T-helper 1 cell treated with Interleukin-12 subunit alpha and Interleukin-12 subunit beta and Interleukin-4 antibody, amounts not matched to agents 30 μg/mL and 1 μg/mL, for 36 hours (primary cell): ENCODE measurements around the gene ADGRF4.

Experiments used
- H3K27ac Mint-ChIP-seq: one replicate; pipeline ENCODE4 v1.8.0; 2021; ENCODE audit warnings: mild to moderate bottlenecking, mixed read lengths
- H3K27me3 Mint-ChIP-seq: one replicate; pipeline ENCODE4 v1.8.0; 2021; ENCODE audit warnings: low read depth, mixed read lengths
- H3K36me3 Mint-ChIP-seq: one replicate; pipeline ENCODE4 v1.8.0; 2021; ENCODE audit warnings: low read depth, mixed read lengths
- H3K4me1 Mint-ChIP-seq: one replicate; pipeline ENCODE4 v1.8.0; 2021; ENCODE audit warnings: low read depth, mixed read lengths
- H3K4me3 Mint-ChIP-seq: one replicate; pipeline ENCODE4 v1.8.0; 2021; ENCODE audit warnings: mild to moderate bottlenecking, moderate library complexity, mixed read lengths
- H3K9me3 Mint-ChIP-seq: one replicate; pipeline ENCODE4 v1.8.0; 2021; ENCODE audit warnings: mixed read lengths

ADGRF4 gene

DNA sequence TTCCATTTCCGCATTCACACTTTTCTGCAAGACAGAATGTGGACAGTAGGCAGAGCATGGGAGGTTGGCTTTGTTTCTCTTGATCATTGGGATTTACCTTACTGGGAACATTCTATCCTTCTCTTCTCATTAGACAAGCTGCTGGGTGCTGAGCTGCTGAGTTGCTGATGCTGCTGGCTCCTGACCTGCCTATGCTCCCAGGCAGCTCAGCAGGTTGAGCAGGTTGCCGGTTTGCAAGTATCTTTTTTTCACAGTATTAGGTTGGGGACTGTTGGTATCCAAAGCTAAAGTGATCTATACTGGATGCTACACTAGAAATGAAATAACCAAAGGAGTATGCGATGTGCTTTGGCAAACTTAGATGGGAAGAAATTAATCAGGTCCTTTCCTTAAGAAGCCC is 23.7 kb upstream of the ADGRF4 start:
- no peaks in the 10 kb centered on the region for H3K4me1 Mint-ChIP-seq
- H3K36me3 Mint-ChIP-seq = no peaks in the 10 kb centered on the region
- H3K27me3 Mint-ChIP-seq = peaks cover 18% of the 10 kb centered on the region
- no peak overlapping the region for H3K4me3 Mint-ChIP-seq
- no peaks in the 10 kb centered on the region for H3K9me3 Mint-ChIP-seq
- H3K27ac Mint-ChIP-seq = no peak overlapping the region

DNA sequence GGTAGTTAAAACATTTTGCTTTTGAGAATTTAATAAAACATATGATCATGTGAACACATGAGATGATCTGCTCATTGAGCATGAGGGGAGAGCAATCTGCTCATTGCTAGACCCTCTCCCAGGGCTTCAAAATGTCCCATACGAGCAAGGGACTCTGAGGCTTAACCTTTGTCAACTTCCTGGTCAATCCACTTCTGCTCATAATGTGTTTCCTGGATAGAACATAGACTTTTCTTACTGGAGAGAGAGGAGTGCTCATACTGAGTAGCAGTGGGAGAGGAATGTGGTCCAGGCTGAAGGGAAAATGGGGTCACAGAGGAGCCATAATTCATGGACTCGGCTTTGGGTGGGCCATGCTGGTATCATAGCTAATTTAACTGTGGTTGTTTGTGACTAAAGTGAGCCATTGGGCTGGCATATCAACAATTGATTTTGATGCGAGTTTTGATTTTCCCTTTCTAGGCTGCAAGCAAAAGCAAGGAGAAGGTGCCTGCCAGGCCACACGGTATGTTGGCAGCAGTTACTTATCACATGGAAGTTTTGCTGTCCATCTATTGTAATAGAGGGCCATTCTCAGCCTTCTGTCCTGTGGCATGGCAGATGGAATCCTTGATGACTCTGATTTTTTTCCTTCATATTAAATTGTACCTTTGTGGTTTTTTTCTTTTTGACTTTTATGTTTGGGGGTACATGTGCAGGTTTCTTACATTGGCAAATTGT is 20.8 kb upstream of the ADGRF4 start:
- H3K9me3 Mint-ChIP-seq = no peaks in the 10 kb centered on the region
- H3K4me3 Mint-ChIP-seq = no peak overlapping the region
- no peak overlapping the region for H3K27ac Mint-ChIP-seq
- H3K27me3 Mint-ChIP-seq = peaks cover 9% of the 10 kb centered on the region
- no peaks in the 10 kb centered on the region for H3K4me1 Mint-ChIP-seq
- H3K36me3 Mint-ChIP-seq = no peaks in the 10 kb centered on the region

DNA sequence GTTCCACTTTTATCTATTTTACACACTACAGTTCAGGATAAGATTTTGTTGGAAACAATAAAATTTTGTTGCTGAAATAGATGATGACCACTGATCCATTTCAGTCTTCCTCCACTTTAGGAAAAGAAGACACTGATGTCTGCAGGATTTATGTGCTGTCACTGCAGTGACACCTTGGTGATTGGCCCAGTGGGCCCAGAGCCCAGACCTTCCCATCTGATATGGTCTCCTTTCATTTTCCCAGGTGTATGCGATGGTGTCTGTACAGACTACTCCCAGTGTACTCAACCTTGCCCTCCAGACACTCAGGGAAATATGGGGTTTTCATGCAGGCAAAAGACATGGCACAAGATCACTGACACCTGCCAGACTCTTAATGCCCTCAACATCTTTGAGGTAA is 19.6 kb upstream of the ADGRF4 start:
- H3K4me3 Mint-ChIP-seq = no peak overlapping the region
- H3K36me3 Mint-ChIP-seq = no peaks in the 10 kb centered on the region
- no peaks in the 10 kb centered on the region for H3K4me1 Mint-ChIP-seq
- no peak overlapping the region for H3K27ac Mint-ChIP-seq
- H3K27me3 Mint-ChIP-seq = peaks cover 7% of the 10 kb centered on the region
- no peaks in the 10 kb centered on the region for H3K9me3 Mint-ChIP-seq

DNA sequence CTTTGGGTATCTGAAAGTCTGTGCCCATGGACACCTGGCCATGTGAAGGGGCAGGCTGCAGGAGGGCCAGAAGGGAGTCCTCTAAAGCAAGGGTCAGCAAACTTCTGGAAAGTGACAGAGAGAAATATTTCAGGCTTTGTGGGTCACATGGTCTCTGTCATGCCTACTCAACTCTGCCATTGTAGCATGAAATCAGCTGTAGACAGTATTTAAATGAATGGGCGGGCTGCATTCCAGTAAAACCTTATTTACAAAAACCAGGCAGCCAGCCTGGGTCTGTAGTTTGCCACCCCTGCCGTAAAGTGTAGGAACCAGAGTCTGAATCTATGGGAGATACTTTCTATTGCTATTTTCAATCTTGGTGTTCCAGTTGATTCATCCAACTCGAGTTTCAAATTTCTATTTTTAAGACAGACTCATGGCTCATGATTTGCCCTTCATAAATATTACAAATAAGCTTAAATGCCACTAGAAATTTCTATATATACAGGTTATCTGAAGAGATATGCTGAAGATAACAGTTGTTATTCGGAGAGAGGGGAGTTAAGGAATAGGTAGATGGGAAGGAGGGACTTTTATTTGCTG is 19.0 kb upstream of the ADGRF4 start:
- no peaks in the 10 kb centered on the region for H3K4me1 Mint-ChIP-seq

DNA sequence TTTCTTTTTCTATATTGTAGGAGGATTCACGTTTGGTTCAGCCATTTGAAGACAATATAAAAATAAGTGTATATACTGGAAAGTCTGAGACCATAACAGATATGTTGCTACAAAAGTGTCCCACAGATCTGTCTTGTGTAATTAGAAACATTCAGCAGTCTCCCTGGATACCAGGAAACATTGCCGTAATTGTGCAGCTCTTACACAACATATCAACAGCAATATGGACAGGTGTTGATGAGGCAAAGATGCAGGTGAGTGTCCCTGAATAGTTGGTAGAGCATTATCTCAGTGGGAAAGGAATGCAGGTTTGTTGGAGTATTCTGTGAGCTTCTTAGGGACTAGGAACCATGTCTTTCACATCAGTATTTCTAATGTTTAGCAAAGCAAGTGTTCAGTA is 18.3 kb upstream of the ADGRF4 start:
- Mint-ChIP-seq H3K4me3 (no peak overlapping the region), H3K27ac (no peak overlapping the region), H3K27me3 (peaks cover 10% of the 10 kb centered on the region), H3K4me1 (no peaks in the 10 kb centered on the region), H3K36me3 (no peaks in the 10 kb centered on the region), H3K9me3 (no peaks in the 10 kb centered on the region)

More for the DNA sequence above, 19.0 kb upstream of the ADGRF4 start:
- H3K4me3 Mint-ChIP-seq = no peak overlapping the region
- H3K9me3 Mint-ChIP-seq = no peaks in the 10 kb centered on the region
- peaks cover 9% of the 10 kb centered on the region for H3K27me3 Mint-ChIP-seq
- no peaks in the 10 kb centered on the region for H3K36me3 Mint-ChIP-seq
- no peak overlapping the region for H3K27ac Mint-ChIP-seq

DNA sequence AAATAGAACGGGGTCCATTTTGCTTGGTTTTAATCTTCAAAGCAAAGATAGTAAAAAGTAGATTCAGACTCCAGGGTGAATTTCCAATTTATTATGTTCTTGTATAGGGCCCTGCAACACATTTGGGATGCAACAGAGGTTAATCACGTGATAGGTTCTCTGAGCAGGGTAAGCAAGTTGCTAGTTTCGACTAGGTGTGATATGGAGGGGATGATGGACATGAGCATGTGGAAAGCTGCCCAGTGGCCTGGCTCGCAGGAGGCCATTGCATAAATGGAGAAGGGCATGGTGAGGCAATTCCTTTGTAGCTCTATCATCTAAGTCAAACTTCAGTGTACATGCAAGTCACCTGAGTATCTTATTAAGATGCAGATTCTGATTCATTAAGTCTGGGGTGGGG is 17.7 kb upstream of the ADGRF4 start:
- no peak overlapping the region for H3K27ac Mint-ChIP-seq
- no peaks in the 10 kb centered on the region for H3K36me3 Mint-ChIP-seq
- H3K27me3 Mint-ChIP-seq = peaks cover 10% of the 10 kb centered on the region
- no peaks in the 10 kb centered on the region for H3K9me3 Mint-ChIP-seq
- H3K4me3 Mint-ChIP-seq = no peak overlapping the region
- no peaks in the 10 kb centered on the region for H3K4me1 Mint-ChIP-seq

DNA sequence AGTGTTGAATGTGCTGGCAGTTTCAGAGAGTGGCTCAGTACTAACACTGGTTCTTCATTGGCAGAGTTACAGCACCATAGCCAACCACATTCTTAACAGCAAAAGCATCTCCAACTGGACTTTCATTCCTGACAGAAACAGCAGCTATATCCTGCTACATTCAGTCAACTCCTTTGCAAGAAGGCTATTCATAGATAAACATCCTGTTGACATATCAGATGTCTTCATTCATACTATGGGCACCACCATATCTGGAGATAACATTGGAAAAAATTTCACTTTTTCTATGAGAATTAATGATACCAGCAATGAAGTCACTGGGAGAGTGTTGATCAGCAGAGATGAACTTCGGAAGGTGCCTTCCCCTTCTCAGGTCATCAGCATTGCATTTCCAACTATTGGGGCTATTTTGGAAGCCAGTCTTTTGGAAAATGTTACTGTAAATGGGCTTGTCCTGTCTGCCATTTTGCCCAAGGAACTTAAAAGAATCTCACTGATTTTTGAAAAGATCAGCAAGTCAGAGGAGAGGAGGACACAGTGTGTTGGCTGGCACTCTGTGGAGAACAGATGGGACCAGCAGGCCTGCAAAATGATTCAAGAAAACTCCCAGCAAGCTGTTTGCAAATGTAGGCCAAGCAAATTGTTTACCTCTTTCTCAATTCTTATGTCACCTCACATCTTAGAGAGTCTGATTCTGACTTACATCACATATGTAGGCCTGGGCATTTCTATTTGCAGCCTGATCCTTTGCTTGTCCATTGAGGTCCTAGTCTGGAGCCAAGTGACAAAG is 17.0 kb upstream of the ADGRF4 start:
- no peaks in the 10 kb centered on the region for H3K36me3 Mint-ChIP-seq

DNA sequence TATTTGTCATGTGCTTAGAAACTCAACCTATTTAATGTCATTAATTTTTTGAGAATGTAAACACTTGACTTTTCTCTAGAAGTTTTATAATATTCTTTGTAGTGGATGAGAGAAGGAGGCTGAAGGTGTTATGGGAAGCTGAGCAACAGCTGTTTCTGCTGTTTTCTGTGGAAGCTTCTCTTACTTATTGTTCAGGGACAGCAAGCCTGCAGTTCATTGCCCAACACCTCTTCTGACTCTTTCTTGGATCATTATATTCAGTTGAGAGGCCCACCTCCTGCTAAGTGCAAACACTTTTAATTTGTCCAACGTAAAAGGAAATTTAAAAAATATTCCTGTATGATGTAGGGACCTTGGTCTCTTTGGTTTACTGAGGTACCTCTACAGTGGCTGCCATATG is 12.0 kb upstream of the ADGRF4 start:
- H3K36me3 Mint-ChIP-seq = no peaks in the 10 kb centered on the region
- H3K4me3 Mint-ChIP-seq = no peak overlapping the region
- H3K27ac Mint-ChIP-seq = no peak overlapping the region
- H3K4me1 Mint-ChIP-seq = no peaks in the 10 kb centered on the region
- H3K9me3 Mint-ChIP-seq = no peaks in the 10 kb centered on the region
- H3K27me3 Mint-ChIP-seq = peaks cover 4% of the 10 kb centered on the region

More for the DNA sequence above, 17.0 kb upstream of the ADGRF4 start:
- peaks cover 10% of the 10 kb centered on the region for H3K27me3 Mint-ChIP-seq
- no peaks in the 10 kb centered on the region for H3K9me3 Mint-ChIP-seq
- H3K4me3 Mint-ChIP-seq = no peak overlapping the region
- H3K27ac Mint-ChIP-seq = no peak overlapping the region
- no peaks in the 10 kb centered on the region for H3K4me1 Mint-ChIP-seq

DNA sequence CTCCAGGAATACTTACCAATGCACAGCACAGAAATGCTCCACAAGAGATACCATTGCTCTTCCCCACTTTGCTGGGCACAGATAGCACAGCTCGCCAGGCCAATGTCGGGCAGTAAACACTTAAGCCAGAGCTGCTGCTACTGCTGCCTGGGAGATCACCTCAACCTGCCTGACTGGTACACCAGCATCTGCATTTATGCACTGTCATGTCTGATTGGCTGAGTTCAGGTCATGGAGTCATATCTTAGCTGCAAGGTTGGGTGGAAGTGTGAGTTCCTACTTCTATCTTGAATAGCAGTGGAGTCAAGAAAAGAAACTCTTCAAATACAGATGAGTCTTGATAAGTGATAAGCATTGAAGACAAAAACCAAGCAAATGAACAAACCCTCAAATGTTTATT is 10.9 kb upstream of the ADGRF4 start:
- H3K4me1 Mint-ChIP-seq = no peaks in the 10 kb centered on the region
- H3K36me3 Mint-ChIP-seq = no peaks in the 10 kb centered on the region
- no peak overlapping the region for H3K27ac Mint-ChIP-seq
- no peak overlapping the region for H3K4me3 Mint-ChIP-seq
- no peaks in the 10 kb centered on the region for H3K9me3 Mint-ChIP-seq
- peaks cover 4% of the 10 kb centered on the region for H3K27me3 Mint-ChIP-seq

- H3K4me3 Mint-ChIP-seq = no peak overlapping the region
- H3K4me1 Mint-ChIP-seq = no peaks in the 10 kb centered on the region
- H3K36me3 Mint-ChIP-seq = no peaks in the 10 kb centered on the region
- no peaks in the 10 kb centered on the region for H3K9me3 Mint-ChIP-seq
- H3K27ac Mint-ChIP-seq = no peak overlapping the region
- H3K27me3 Mint-ChIP-seq = no peaks in the 10 kb centered on the region
These were observed 8.2 kb upstream of the ADGRF4 start for GRCh38 chr6:47690214-47690613.

DNA sequence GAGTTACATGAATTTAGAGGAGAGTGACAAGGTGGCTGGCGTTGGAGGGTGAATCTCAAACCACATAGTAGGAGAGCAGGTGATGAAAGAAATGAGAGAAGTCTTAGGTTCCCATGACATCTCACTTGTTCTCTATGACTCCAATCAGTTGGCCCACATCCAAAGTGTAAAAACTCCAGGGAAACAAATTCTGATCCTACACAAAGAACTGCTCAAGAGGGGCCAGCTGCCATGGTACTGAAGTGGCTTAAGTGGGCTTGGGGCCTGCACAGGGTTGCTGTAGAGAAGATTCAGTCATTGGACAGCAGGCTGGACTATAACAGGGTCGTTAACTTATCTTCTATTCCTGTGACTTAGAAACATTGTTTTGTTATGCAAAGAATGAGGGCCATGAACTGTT is 7.6 kb upstream of the ADGRF4 start:
- Mint-ChIP-seq H3K27ac (no peak overlapping the region), H3K4me3 (no peak overlapping the region), H3K27me3 (no peaks in the 10 kb centered on the region), H3K4me1 (no peaks in the 10 kb centered on the region), H3K36me3 (no peaks in the 10 kb centered on the region), H3K9me3 (no peaks in the 10 kb centered on the region)

GRCh38 chr6:47697925-47698324 is 455 bp upstream of the ADGRF4 start:
- H3K27ac Mint-ChIP-seq = no peak overlapping the region
- H3K4me1 Mint-ChIP-seq = no peaks in the 10 kb centered on the region

GRCh38 chr6:47700053-47700452 is 1.7 kb downstream of the ADGRF4 start:
- H3K27me3 Mint-ChIP-seq = no peaks in the 10 kb centered on the region

More at GRCh38 chr6:47697925-47698324, 455 bp upstream of the ADGRF4 start:
- no peaks in the 10 kb centered on the region for H3K36me3 Mint-ChIP-seq
- H3K9me3 Mint-ChIP-seq = no peaks in the 10 kb centered on the region
- no peak overlapping the region for H3K4me3 Mint-ChIP-seq
- no peaks in the 10 kb centered on the region for H3K27me3 Mint-ChIP-seq

DNA sequence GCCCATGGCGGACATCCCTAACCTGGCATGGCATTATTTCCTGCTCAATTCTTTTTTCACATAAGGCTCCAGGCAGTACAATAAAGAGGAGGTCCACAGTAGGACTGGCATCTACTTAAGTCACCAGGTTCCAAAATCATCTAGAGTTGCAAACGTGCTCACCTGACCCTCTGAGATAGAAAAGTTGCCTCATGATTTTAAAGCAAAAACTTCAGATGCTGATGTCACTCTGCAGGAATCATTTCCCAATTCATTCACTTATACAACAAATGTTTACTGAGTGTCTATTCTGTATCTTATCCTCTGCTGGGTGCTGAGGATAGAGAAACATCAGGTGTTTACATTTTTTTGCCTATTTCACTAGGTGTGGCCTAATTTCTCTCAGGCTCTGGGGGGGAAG is 2.2 kb downstream of the ADGRF4 start:
- Mint-ChIP-seq H3K9me3 (no peaks in the 10 kb centered on the region), H3K27me3 (no peaks in the 10 kb centered on the region), H3K36me3 (no peaks in the 10 kb centered on the region), H3K4me1 (no peaks in the 10 kb centered on the region), H3K4me3 (no peak overlapping the region), H3K27ac (no peak overlapping the region)

More at GRCh38 chr6:47700053-47700452, 1.7 kb downstream of the ADGRF4 start:
- no peaks in the 10 kb centered on the region for H3K9me3 Mint-ChIP-seq
- H3K27ac Mint-ChIP-seq = no peak overlapping the region
- no peaks in the 10 kb centered on the region for H3K4me1 Mint-ChIP-seq
- no peaks in the 10 kb centered on the region for H3K36me3 Mint-ChIP-seq
- no peak overlapping the region for H3K4me3 Mint-ChIP-seq

GRCh38 chr6:47701363-47701762 is 3.0 kb downstream of the ADGRF4 start:
- no peak overlapping the region for H3K27ac Mint-ChIP-seq
- H3K36me3 Mint-ChIP-seq = no peaks in the 10 kb centered on the region
- no peaks in the 10 kb centered on the region for H3K9me3 Mint-ChIP-seq
- no peak overlapping the region for H3K4me3 Mint-ChIP-seq
- H3K27me3 Mint-ChIP-seq = no peaks in the 10 kb centered on the region
- no peaks in the 10 kb centered on the region for H3K4me1 Mint-ChIP-seq
